Fibroblast of lung (primary cell): ENCODE data around the gene TP73. TPM values are rescaled to one million over a fixed set of nuclear protein-coding genes. Genes with fewer than 3 reads are reported as not detected.

Experiments
- DNase-seq, 2 donors: peaks; one replicate each; pipeline versions ENCODE4 v3.0.0 to v3.0.0-alpha.2; 2010; ENCODE audit warnings: low read depth in 2 of 2
- H2AFZ ChIP-seq: 2 replicates; pipeline ENCODE4 v1.5.1; 2012; ENCODE audit warnings: low read length, control low read depth, inconsistent platforms
- H3K27ac ChIP-seq: 2 replicates; pipeline ENCODE4 v1.5.1; 2011; ENCODE audit warnings: low read length, control low read depth; ENCODE audit not compliant: insufficient read depth
- H3K27me3 ChIP-seq: 2 replicates; pipeline ENCODE4 v1.5.1; 2011; ENCODE audit warnings: mild to moderate bottlenecking, low read length; ENCODE audit not compliant: control insufficient read depth, insufficient read depth
- H3K36me3 ChIP-seq: 2 replicates; pipeline ENCODE4 v1.5.1; 2011; ENCODE audit warnings: low read length; ENCODE audit not compliant: control insufficient read depth, insufficient read depth
- H3K4me1 ChIP-seq: 2 replicates; pipeline ENCODE4 v1.5.1; 2011; ENCODE audit warnings: low read length; ENCODE audit not compliant: control insufficient read depth, insufficient read depth; ENCODE audit errors: extremely low read depth
- H3K4me2 ChIP-seq: 2 replicates; pipeline ENCODE4 v1.5.1; 2011; ENCODE audit warnings: low read length, control low read depth; ENCODE audit not compliant: insufficient read depth; ENCODE audit errors: extremely low read depth
- H3K4me3 ChIP-seq, 4 experiments: fragments of 200-600 bp in 1 of 4; sonication (generic) in 1 of 4; replicated peaks in 1 of 4; 2 replicates each; pipeline ENCODE4 v1.5.1; 2011 to 2016; ENCODE audit warnings: low read length in 4 of 4, low read depth in 3 of 4, mild to moderate bottlenecking in 3 of 4, control low read depth in 2 of 4, inconsistent platforms in 1 of 4, mixed read lengths in 1 of 4; ENCODE audit not compliant: insufficient read depth in 1 of 4; ENCODE audit errors: control extremely low read depth in 1 of 4
- H3K79me2 ChIP-seq: 2 replicates; pipeline ENCODE4 v1.5.1; 2012; ENCODE audit warnings: mild to moderate bottlenecking, low read length, inconsistent platforms; ENCODE audit not compliant: control insufficient read depth, insufficient read depth
- H3K9ac ChIP-seq: 2 replicates; pipeline ENCODE4 v1.5.1; 2011; ENCODE audit warnings: mild to moderate bottlenecking, low read length, control low read depth; ENCODE audit not compliant: insufficient read depth
- H3K9me3 ChIP-seq: 2 replicates; pipeline ENCODE4 v1.5.1; 2012; ENCODE audit warnings: low read depth, low read length; ENCODE audit not compliant: control insufficient read depth, insufficient read depth
- H4K20me1 ChIP-seq: 2 replicates; pipeline ENCODE4 v1.5.1; 2011; ENCODE audit warnings: low read length; ENCODE audit not compliant: control insufficient read depth, insufficient read depth; ENCODE audit errors: extremely low read depth
- EZH2 ChIP-seq: IDR thresholded peaks from 2 replicates; pipeline ENCODE4 v1.5.1; 2012; ENCODE audit warnings: low read length, control low read depth, mild to moderate bottlenecking; ENCODE audit errors: missing control alignments
- polyA plus RNA-seq, 2 donors: library from polyadenylated mRNA; depleted of rRNA in 1 of 2; stranded (reverse) in 1 of 2; unstranded in 1 of 2; fragments of >200 nt; gene quantifications; 2 replicates each; pipeline ENCODE4 v1.2.1, GENCODE V29; 2011 to 2012; ENCODE audit warnings: missing spikeins in 1 of 2
- total RNA-seq: library from RNA; depleted of rRNA; stranded (reverse); fragments of >200 nt; gene quantifications from 2 replicates; pipeline ENCODE4 v1.2.1, GENCODE V29; 2014
- TF ChIP-seq, protein P1 (sequence below), 2 donors: IDR thresholded peaks in 1 of 2; conservative IDR thresholded peaks in 1 of 2; 1 replicate in 1 of 2; 2 replicates in 1 of 2; pipeline ENCODE4 v1.5.1; 2011 to 2012; ENCODE audit warnings: low read length in 2 of 2, control low read depth in 1 of 2, inconsistent platforms in 1 of 2, low read depth in 1 of 2, mild to moderate bottlenecking in 1 of 2

The TP73 gene
- total and polyA plus RNA-seq, 2 donors (not counting 1 experiment from before 2014, with no cell fraction given) = not detected

DNA sequence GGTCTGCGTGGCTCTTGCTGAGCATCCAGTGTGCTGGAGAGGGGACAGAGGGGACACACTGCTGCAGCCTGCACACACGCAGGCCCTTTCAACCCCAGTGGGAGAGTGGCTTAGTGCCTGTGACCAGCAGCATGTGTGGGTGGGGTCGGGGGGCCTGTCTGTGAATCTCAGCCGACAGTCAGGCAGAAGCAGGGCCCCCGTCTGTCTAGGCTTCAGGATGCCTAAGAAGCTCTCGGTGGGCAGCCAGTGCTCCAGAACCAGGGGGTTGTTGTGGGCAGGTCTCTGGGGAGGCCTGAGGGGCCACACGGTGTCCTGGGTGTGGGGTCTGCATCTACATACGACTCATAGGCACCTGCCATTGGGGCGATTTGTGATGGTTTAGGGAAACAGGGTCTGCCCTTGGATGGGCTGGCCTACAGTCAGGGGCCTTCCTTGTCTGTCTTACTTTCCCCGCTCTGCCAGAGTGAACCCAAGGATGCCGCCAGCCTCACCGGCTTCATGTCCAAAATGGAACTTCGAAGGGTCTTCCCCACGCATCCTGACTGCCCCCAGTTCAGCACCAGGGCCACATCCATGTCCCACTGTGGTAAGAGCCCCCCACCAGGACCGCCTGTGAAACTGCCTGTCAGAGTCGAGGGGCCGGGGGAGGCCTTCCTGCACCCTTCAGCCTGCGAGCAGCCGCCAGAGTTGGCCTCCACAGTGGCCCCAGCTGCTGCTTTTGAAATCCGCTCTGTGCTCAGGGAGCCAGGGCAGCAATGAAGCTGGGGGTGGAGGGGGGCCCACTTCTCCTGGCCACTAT, 101.5 kb downstream of the TP73 start:
- H3K79me2 ChIP-seq = no peaks in the 10 kb centered on the region
- no peak overlapping the region for H3K27ac ChIP-seq
- H3K9ac ChIP-seq = no peak overlapping the region
- TF ChIP-seq EZH2 = no peak
- TF ChIP-seq, protein P1, sequence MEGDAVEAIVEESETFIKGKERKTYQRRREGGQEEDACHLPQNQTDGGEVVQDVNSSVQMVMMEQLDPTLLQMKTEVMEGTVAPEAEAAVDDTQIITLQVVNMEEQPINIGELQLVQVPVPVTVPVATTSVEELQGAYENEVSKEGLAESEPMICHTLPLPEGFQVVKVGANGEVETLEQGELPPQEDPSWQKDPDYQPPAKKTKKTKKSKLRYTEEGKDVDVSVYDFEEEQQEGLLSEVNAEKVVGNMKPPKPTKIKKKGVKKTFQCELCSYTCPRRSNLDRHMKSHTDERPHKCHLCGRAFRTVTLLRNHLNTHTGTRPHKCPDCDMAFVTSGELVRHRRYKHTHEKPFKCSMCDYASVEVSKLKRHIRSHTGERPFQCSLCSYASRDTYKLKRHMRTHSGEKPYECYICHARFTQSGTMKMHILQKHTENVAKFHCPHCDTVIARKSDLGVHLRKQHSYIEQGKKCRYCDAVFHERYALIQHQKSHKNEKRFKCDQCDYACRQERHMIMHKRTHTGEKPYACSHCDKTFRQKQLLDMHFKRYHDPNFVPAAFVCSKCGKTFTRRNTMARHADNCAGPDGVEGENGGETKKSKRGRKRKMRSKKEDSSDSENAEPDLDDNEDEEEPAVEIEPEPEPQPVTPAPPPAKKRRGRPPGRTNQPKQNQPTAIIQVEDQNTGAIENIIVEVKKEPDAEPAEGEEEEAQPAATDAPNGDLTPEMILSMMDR (conservative IDR thresholded peaks at IDR 0.05 in 1 of 2, IDR thresholded peaks at IDR 0.05 in 1 of 2; ENCODE audit: low read depth in 1 of 2, low read length in 2 of 2) = no peak
- H4K20me1 ChIP-seq = no peaks in the 10 kb centered on the region
- no peaks in the 10 kb centered on the region for H3K27me3 ChIP-seq
- no peaks in the 10 kb centered on the region for H3K4me1 ChIP-seq
- no peaks in the 10 kb centered on the region for H3K9me3 ChIP-seq
- no peak overlapping the region for H3K4me2 ChIP-seq
- no peak overlapping the region for H2AFZ ChIP-seq
- H3K36me3 ChIP-seq = no peaks in the 10 kb centered on the region
- H3K4me3 ChIP-seq = no peak overlapping the region
- no peak for DNase-seq

DNA sequence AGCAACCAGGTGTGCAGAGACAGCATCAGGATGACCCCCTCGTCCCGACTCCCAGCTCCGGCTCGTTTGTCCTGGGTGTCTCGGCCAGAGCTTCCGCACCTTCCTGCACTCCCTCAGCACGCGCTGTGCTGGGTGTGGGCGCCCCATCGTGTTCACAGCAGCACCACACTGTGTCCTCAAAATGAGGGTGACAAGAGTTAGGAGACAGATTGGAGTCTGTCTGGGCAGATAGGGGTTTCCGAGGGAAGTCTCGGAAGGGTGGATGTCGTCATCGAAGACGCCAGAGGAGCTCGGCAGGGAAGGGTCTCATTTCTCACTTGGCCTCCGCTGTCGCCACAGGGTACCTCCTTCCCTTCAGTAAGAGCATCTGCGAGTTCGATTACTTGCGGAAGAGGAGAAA, 104.1 kb downstream of the TP73 start:
- Histone ChIP-seq H3K4me3 (no peak overlapping the region), H3K27ac (no peak overlapping the region)

DNA sequence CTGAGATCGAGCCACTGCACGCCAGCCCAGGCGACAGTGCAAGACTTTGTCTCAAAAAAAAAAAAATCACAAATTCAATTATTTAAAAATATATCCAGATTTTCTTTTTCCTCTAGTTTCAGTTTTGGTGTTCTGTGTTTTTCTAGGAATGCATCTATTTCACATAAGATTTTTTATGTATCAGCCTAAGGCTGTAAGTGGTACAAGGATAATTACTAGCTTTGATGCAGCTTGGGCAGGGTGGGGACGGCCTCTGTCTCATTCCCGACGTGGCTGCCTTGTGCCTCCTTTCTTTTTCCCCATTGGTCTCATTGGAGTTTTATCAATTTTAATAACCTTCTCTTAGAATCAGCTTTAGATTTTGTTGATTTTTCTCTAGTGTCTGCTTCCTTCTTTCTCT, 106.8 kb downstream of the TP73 start:
- no peaks in the 10 kb centered on the region for H3K36me3 ChIP-seq
- no peak overlapping the region for H3K9ac ChIP-seq
- H3K4me2 ChIP-seq = no peak overlapping the region
- no peaks in the 10 kb centered on the region for H4K20me1 ChIP-seq
- no peak overlapping the region for H3K4me3 ChIP-seq
- no peak for TF ChIP-seq EZH2
- TF ChIP-seq, protein P1 (conservative IDR thresholded peaks at IDR 0.05 in 1 of 2, IDR thresholded peaks at IDR 0.05 in 1 of 2; ENCODE audit: low read depth in 1 of 2, low read length in 2 of 2) = no peak
- H3K4me1 ChIP-seq = no peaks in the 10 kb centered on the region
- no peak overlapping the region for H2AFZ ChIP-seq
- H3K9me3 ChIP-seq = no peaks in the 10 kb centered on the region
- H3K27me3 ChIP-seq = no peaks in the 10 kb centered on the region
- H3K27ac ChIP-seq = no peak overlapping the region
- DNase-seq = no peak
- no peaks in the 10 kb centered on the region for H3K79me2 ChIP-seq

More for the DNA sequence above, 104.1 kb downstream of the TP73 start:
- no peaks in the 10 kb centered on the region for H3K36me3 ChIP-seq
- no peak for TF ChIP-seq EZH2
- no peaks in the 10 kb centered on the region for H3K4me1 ChIP-seq
- DNase-seq = no peak
- no peaks in the 10 kb centered on the region for H3K27me3 ChIP-seq
- no peaks in the 10 kb centered on the region for H3K9me3 ChIP-seq
- no peak overlapping the region for H3K9ac ChIP-seq
- no peak overlapping the region for H3K4me2 ChIP-seq
- no peaks in the 10 kb centered on the region for H3K79me2 ChIP-seq
- no peak overlapping the region for H2AFZ ChIP-seq
- no peaks in the 10 kb centered on the region for H4K20me1 ChIP-seq
